Spinal cord (tissue), 10 donors: ENCODE results near the gene ARID5B. TPM values are rescaled to one million over a fixed set of nuclear protein-coding genes. Genes with fewer than 3 reads are reported as not detected.

ENCODE experiments used
- DNase-seq, 6 donors: peaks; one replicate each; pipeline versions ENCODE4 v3.0.0 to v3.0.0-alpha.2; 2013 to 2015; ENCODE audit warnings: low spot score in 6 of 6, low read depth in 4 of 6
- H3K27ac ChIP-seq: one replicate; pipeline ENCODE4 v1.5.1; 2013; ENCODE audit warnings: low read depth, low read length, control low read depth
- H3K27me3 ChIP-seq: one replicate; pipeline ENCODE4 v1.6.1; 2013; ENCODE audit warnings: low read length; ENCODE audit not compliant: control insufficient read depth, insufficient read depth
- H3K36me3 ChIP-seq: one replicate; pipeline ENCODE4 v1.6.1; 2013; ENCODE audit warnings: low read length; ENCODE audit not compliant: control insufficient read depth, insufficient read depth
- H3K4me1 ChIP-seq: one replicate; pipeline ENCODE4 v1.6.1; 2013; ENCODE audit warnings: low read length; ENCODE audit not compliant: control insufficient read depth, insufficient read depth
- H3K4me3 ChIP-seq: one replicate; pipeline ENCODE4 v1.5.1; 2013; ENCODE audit warnings: low read depth, low read length, control low read depth
- H3K9me3 ChIP-seq: one replicate; pipeline ENCODE4 v1.6.1; 2013; ENCODE audit warnings: low read length; ENCODE audit not compliant: control insufficient read depth, insufficient read depth
- WGBS: methylation state at CpG from one replicate; pipeline ENCODE4 v1.1.5; 2013; ENCODE audit warnings: missing lambda C conversion rate; ENCODE audit not compliant: insufficient coverage; 5-methylcytosine and 5-hydroxymethylcytosine counted together
- polyA plus RNA-seq, 2 donors: library from polyadenylated mRNA; unstranded; fragments of 120-200 nt; gene quantifications; one replicate each; pipeline ENCODE4 v1.2.1, GENCODE V29; 2013; ENCODE audit not compliant: insufficient read length in 2 of 2
- total RNA-seq, 2 donors: library from RNA; depleted of rRNA in 1 of 2; stranded (reverse); fragments of 120-200 nt in 1 of 2; fragments of >200 nt in 1 of 2; gene quantifications; one replicate each; pipeline versions ENCODE4 v1.2.3 to v1.2.4, GENCODE V29; 2013 to 2014
- donor health status: healthy.

ARID5B gene
- total and polyA plus RNA-seq, 4 donors, result 9.3 to 26.4 (median 18.4) TPM

DNA sequence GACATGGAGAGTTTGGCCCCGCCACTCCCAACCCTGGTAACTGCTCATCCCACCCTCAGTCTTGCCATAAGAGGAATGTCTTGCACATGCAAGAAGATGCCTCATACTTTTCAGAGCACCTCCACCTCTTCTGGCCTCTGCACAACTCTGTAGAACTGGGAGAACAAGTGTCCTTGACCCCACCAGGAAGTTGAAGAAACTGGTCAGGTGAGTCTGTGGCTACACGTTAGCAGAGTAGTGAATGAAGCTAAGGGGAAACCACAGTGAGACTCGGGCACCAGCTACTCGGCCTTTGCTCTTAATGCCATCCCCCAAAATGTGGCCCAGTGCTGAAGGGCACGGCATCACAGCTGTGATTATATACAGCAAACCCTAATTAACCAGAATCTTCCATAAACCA, 110.1 kb downstream of the ARID5B start:
- DNase-seq, result no peak
- 97% methylated on average over 3 of the region's 5 CpGs for WGBS
- Histone ChIP-seq H3K9me3 (no peaks in the 10 kb centered on the region), H3K27me3 (no peaks in the 10 kb centered on the region), H3K4me3 (no peak overlapping the region), H3K36me3 (no peaks in the 10 kb centered on the region), H3K4me1 (no peaks in the 10 kb centered on the region), H3K27ac (no peak overlapping the region)

DNA sequence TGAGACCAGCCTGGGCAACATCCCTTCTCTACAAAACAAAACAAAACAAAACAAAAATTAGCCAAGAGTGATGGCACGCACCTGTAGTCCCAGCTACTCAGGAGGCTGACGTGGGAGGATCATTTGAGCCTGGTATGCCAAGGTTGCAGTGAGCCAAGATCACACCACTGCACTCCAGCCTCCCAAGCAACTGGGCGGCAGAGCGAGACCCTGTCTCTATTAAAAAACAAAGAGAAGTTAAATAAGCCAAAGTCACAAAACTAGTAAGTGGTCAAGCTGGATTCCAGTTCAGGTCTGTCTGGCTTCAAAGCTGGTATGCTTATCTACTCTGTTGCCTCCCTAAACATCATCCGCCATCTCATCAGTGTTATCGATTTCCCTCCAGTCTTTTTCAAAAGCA, 110.8 kb downstream of the ARID5B start:
- H3K4me3 ChIP-seq, result no peak overlapping the region
- no peaks in the 10 kb centered on the region for H3K27me3 ChIP-seq
- H3K27ac ChIP-seq, result no peak overlapping the region
- DNase-seq, result no peak
- no peaks in the 10 kb centered on the region for H3K4me1 ChIP-seq
- no peaks in the 10 kb centered on the region for H3K36me3 ChIP-seq
- no peaks in the 10 kb centered on the region for H3K9me3 ChIP-seq
- 92% methylated on average over 2 of the region's 6 CpGs for WGBS

GRCh38 chr10:62014510-62014909, 113.0 kb downstream of the ARID5B start:
- WGBS, result no CpG with 5 or more reads among the region's 3 CpGs
- H3K4me3 ChIP-seq, result no peak overlapping the region
- no peaks in the 10 kb centered on the region for H3K27me3 ChIP-seq
- no peaks in the 10 kb centered on the region for H3K9me3 ChIP-seq
- no peak for DNase-seq
- H3K27ac ChIP-seq, result no peak overlapping the region
- H3K36me3 ChIP-seq, result no peaks in the 10 kb centered on the region
- no peaks in the 10 kb centered on the region for H3K4me1 ChIP-seq

DNA sequence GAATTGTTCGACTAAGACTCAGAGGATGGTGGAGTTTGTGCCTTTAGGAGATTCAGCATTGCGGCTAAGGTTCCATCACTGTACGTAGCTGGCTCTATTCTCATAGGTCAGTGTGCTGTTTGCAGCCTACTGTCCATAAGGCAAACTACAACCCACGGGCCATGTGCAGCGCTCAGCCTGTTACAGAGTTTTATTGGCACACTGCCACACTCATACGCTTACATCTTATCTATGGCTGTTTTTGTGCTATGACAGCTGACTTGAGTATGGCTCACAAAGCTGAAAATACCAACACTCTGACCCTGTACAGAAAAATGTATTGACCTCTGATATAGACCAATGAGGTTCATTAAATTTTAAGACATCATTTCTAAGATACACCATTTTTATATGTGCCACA, 114.5 kb downstream of the ARID5B start:
- WGBS, result 81% methylated on average over 4 of the region's 6 CpGs
- H3K4me3 ChIP-seq, result no peak overlapping the region
- H3K27me3 ChIP-seq, result no peaks in the 10 kb centered on the region
- no peaks in the 10 kb centered on the region for H3K36me3 ChIP-seq
- H3K9me3 ChIP-seq, result no peaks in the 10 kb centered on the region
- DNase-seq, result peak in 1 of 6 donors; percentile 54
- no peaks in the 10 kb centered on the region for H3K4me1 ChIP-seq
- H3K27ac ChIP-seq, result no peak overlapping the region

DNA sequence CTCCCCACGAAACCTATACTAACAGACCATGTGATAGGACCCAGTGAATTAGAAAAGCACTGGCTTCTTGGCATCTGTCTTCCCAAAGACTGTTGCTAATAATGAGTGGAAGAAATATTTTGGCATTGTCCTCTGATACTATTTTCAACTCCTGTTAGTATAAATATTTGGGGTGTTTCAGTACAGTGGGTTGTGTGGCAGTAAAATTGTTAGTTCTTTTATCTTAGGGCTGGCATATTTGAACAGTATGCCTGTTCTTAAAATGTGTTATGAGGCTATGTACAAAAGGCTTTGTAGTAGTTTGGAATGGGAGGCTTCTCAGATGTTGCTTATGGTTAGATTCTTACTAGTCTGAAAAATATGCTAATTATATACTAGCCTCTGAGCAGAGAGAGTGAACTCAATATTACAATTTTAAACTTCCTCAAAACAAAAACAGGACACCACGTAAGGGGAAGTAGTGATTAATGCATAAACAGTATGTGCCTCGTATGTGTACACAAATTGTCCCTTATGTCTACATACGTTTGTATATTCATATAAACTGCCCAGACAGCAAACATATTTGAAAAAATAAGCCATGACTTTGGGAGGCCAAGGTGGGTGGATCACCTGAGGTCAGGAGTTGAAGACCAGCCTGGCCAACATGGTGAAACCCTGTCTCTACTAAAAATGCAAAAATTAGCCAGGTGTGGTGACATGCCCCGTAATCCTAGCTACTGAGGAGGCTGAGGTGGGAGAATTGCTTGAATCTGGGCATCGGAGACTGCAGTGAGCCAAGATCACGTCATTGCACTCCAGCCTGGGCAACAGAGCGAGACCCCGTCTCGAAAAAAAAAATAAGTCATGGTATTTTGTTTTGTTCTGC, 115.4 kb downstream of the ARID5B start:
- H3K4me1 ChIP-seq, result no peaks in the 10 kb centered on the region
- H3K4me3 ChIP-seq, result no peak overlapping the region
- no peak overlapping the region for H3K27ac ChIP-seq
- 100% methylated on average over 1 of the region's 10 CpGs for WGBS
- H3K9me3 ChIP-seq, result no peaks in the 10 kb centered on the region
- no peaks in the 10 kb centered on the region for H3K27me3 ChIP-seq
- DNase-seq, result no peak
- H3K36me3 ChIP-seq, result no peaks in the 10 kb centered on the region

DNA sequence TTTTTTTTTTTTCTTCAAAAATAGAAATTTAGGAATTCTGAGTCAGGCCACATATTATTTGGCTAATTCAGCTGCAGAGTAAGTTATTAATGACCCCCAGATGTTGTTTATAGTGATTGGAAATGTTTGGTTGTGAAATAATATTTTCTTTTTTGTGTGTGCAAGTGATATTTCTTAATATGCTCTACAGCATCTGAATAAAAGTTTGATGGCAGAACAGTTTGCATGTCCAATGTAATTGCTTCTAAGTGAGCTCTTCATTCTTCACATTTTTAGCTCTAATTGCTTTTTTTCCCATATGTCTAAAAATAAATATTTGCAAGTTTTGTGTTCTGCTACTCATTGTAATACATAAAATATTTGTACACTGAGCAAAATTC, 116.0 kb downstream of the ARID5B start:
- Histone ChIP-seq H3K4me1 (no peaks in the 10 kb centered on the region), H3K27me3 (no peaks in the 10 kb centered on the region), H3K27ac (no peak overlapping the region), H3K9me3 (no peaks in the 10 kb centered on the region), H3K4me3 (no peak overlapping the region), H3K36me3 (no peaks in the 10 kb centered on the region)
- no peak for DNase-seq

GRCh38 chr10:62018131-62018911, 116.8 kb downstream of the ARID5B start:
- no peak overlapping the region for H3K4me3 ChIP-seq
- peak in 1 of 6 donors; percentile 63 for DNase-seq
- H3K4me1 ChIP-seq, result no peaks in the 10 kb centered on the region
- no peaks in the 10 kb centered on the region for H3K9me3 ChIP-seq
- no CpG with 5 or more reads among the region's 9 CpGs for WGBS
- H3K27me3 ChIP-seq, result no peaks in the 10 kb centered on the region
- no peak overlapping the region for H3K27ac ChIP-seq
- no peaks in the 10 kb centered on the region for H3K36me3 ChIP-seq

DNA sequence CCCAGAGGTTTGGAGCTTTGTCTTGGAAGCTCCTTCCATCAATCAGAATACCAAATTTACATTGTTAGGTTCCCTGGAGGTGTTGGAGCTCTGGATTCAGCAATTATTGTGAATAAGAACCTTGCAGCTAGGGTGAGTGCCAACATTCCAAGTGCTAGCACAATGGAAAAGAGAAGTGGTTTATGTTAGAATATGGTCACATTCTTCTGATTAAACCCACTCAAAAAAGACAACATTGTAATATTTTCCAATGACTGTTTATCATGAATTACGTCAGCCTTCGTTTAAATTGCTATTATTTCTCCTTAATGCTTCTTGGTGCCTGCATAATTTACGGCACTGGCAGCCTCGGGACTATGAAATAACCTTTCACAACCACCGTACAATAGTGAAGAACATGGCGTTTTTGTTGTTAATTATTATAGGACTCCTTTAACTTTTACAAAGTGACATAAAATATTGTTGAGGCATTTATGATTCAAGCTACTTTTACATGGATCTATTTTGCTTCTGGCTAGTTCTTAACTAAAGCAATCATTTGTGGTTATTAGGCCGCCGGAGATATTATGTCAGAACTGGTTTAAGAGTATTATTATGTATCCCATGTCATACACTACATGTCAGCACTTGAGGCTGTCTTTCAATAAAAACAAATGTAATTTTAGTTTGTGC, 117.7 kb downstream of the ARID5B start:
- no peaks in the 10 kb centered on the region for H3K36me3 ChIP-seq
- DNase-seq, result no peak
- no peak overlapping the region for H3K4me3 ChIP-seq
- H3K4me1 ChIP-seq, result no peaks in the 10 kb centered on the region
- peak overlapping the region; percentile 44 for H3K27ac ChIP-seq
- WGBS, result no CpG with 5 or more reads among the region's 8 CpGs
- H3K27me3 ChIP-seq, result no peaks in the 10 kb centered on the region
- no peaks in the 10 kb centered on the region for H3K9me3 ChIP-seq

GRCh38 chr10:62019685-62020359, 118.3 kb downstream of the ARID5B start:
- WGBS, result 52% methylated on average over 2 of the region's 6 CpGs
- no peak overlapping the region for H3K4me3 ChIP-seq
- no peaks in the 10 kb centered on the region for H3K36me3 ChIP-seq
- no peaks in the 10 kb centered on the region for H3K9me3 ChIP-seq
- DNase-seq, result peak in 1 of 6 donors; percentile 36
- H3K27ac ChIP-seq, result peak overlapping the region; percentile 44
- no peaks in the 10 kb centered on the region for H3K4me1 ChIP-seq
- no peaks in the 10 kb centered on the region for H3K27me3 ChIP-seq
